Ascending aorta (tissue), 2 donors: ENCODE data around the gene IRF9. TPM values are rescaled to one million over a fixed set of nuclear protein-coding genes. Genes with fewer than 3 reads are reported as not detected.

Experiments
- DNase-seq, 2 donors: peaks; one replicate each; pipeline ENCODE4 v3.0.0-alpha.2; 2019; ENCODE audit warnings: low spot score in 2 of 2
- H3K27ac ChIP-seq, 2 donors: fragments of 200-600 bp; sonication (generic); one replicate each; pipeline ENCODE4 v1.5.1; 2016 to 2017; ENCODE audit warnings: mild to moderate bottlenecking in 1 of 2
- H3K27me3 ChIP-seq: fragments of 200-600 bp; sonication (generic); one replicate; pipeline ENCODE4 v1.5.1; 2017
- H3K36me3 ChIP-seq, 2 donors: fragments of 200-600 bp; sonication (generic); one replicate each; pipeline ENCODE4 v1.5.1; 2016
- H3K4me1 ChIP-seq, 2 donors: fragments of 200-600 bp; sonication (generic); one replicate each; pipeline ENCODE4 v1.5.1; 2016 to 2017; ENCODE audit warnings: mild to moderate bottlenecking in 1 of 2
- H3K4me3 ChIP-seq, 2 donors: fragments of 200-600 bp; sonication (generic); one replicate each; pipeline ENCODE4 v1.5.1; 2016 to 2017; ENCODE audit warnings: mild to moderate bottlenecking in 1 of 2
- H3K9me3 ChIP-seq, 2 donors: fragments of 200-600 bp; sonication (generic); one replicate each; pipeline ENCODE4 v1.5.1; 2016
- CTCF ChIP-seq, 3 experiments: fragments of 200-600 bp in 2 of 3; fragments of 450-650 bp in 1 of 3; sonication (generic) in 2 of 3; IDR thresholded peaks; one replicate each; pipeline ENCODE4 v1.5.1; 2016 to 2019; ENCODE audit warnings: antibody characterized with exemption in 3 of 3, mild to moderate bottlenecking in 1 of 3, moderate library complexity in 1 of 3
- intact Hi-C: fragments of 100-400 bp; cut with DNase I; formaldehyde crosslinking; loops from one replicate; pipeline ENCODE4 v1.15.1; 2023
- total RNA-seq: library from RNA; depleted of rRNA; stranded (reverse); fragments of >200 nt; gene quantifications from one replicate; pipeline ENCODE4 v1.1.0, GENCODE V29; 2016

The IRF9 gene
- total RNA-seq, 1 donor from 2014 or later: 24.7 TPM

- peak; percentile 95 to 99 for DNase-seq
- Histone ChIP-seq H3K27me3 (no peaks in the 10 kb centered on the region), H3K36me3 (peaks cover 28 to 33% of the 10 kb centered on the region in 2 donors), H3K4me1 (peaks cover 21 to 23% of the 10 kb centered on the region in 2 donors), H3K27ac (peak within 1 kb of the TSS; percentile 75 to 90), H3K9me3 (no peaks in the 10 kb centered on the region), H3K4me3 (peak within 1 kb of the TSS; percentile 76 to 100)
- TF ChIP-seq CTCF (IDR thresholded peaks at IDR 0.05): no peak
- intact Hi-C loops: loop anchor here (1.0 to 10.0 kb wide), 6 partner anchors 14 to 842 kb away; partner anchors contain the start of genes BCL2L2, GMPR2, IPO4 and IRF9
Measured at GRCh38 chr14:24146978-24147760, 13.9 kb upstream of the IRF9 start, which contains the start of gene RNF31. TSS of gene RNF31 (plus strand) at chr14:24147498. CDS start at chr14:24147699, 201 bp downstream.

GRCh38 chr14:24147761-24148428 lies 13.2 kb upstream of the IRF9 start:
- peaks cover 20 to 22% of the 10 kb centered on the region in 2 donors for H3K4me1 ChIP-seq
- DNase-seq: peak in 1 of 2 donors; percentile 63
- H3K4me3 ChIP-seq: peak overlapping the region; percentile 76 to 100
- no peaks in the 10 kb centered on the region for H3K9me3 ChIP-seq
- intact Hi-C loops: loop anchor here (1.0 to 10.0 kb wide), 6 partner anchors 13 to 843 kb away; partner anchors contain the start of genes BCL2L2, GMPR2, IPO4 and IRF9
- H3K27me3 ChIP-seq: no peaks in the 10 kb centered on the region
- H3K36me3 ChIP-seq: peaks cover 28 to 41% of the 10 kb centered on the region in 2 donors
- no peak for TF ChIP-seq CTCF (IDR thresholded peaks at IDR 0.05)
- peak overlapping the region; percentile 75 to 90 for H3K27ac ChIP-seq

GRCh38 chr14:24149302-24149969 lies 11.6 kb upstream of the IRF9 start:
- no peaks in the 10 kb centered on the region for H3K9me3 ChIP-seq
- no peak for TF ChIP-seq CTCF (IDR thresholded peaks at IDR 0.05)
- H3K27me3 ChIP-seq: no peaks in the 10 kb centered on the region
- H3K4me1 ChIP-seq: peaks cover 20 to 22% of the 10 kb centered on the region in 2 donors
- no peak overlapping the region for H3K27ac ChIP-seq
- no peak overlapping the region for H3K4me3 ChIP-seq
- intact Hi-C loops: loop anchor here (5.0 to 10.0 kb wide), 2 partner anchors 83 to 845 kb away; partner anchors contain the start of genes BCL2L2, GMPR2, NEDD8 and PPP1R3E
- H3K36me3 ChIP-seq: peaks cover 32 to 55% of the 10 kb centered on the region in 2 donors
- no peak for DNase-seq

- no peak overlapping the region for H3K27ac ChIP-seq
- no peak overlapping the region for H3K4me3 ChIP-seq
- no peaks in the 10 kb centered on the region for H3K27me3 ChIP-seq
- intact Hi-C loops: no loop called here
- peaks cover 18 to 22% of the 10 kb centered on the region in 2 donors for H3K4me1 ChIP-seq
- no peak for TF ChIP-seq CTCF (IDR thresholded peaks at IDR 0.05)
- H3K36me3 ChIP-seq: peaks cover 38 to 61% of the 10 kb centered on the region in 2 donors
- H3K9me3 ChIP-seq: no peaks in the 10 kb centered on the region
- DNase-seq: no peak
Measured at GRCh38 chr14:24150061-24150460, 11.0 kb upstream of the IRF9 start.

- TF ChIP-seq CTCF (IDR thresholded peaks at IDR 0.05): no peak
- H3K4me3 ChIP-seq: no peak overlapping the region
- no peak overlapping the region for H3K27ac ChIP-seq
- peaks cover 43 to 66% of the 10 kb centered on the region in 2 donors for H3K36me3 ChIP-seq
- intact Hi-C loops: no loop called here
- H3K9me3 ChIP-seq: no peaks in the 10 kb centered on the region
- H3K4me1 ChIP-seq: peaks cover 14 to 17% of the 10 kb centered on the region in 2 donors
- H3K27me3 ChIP-seq: no peaks in the 10 kb centered on the region
- DNase-seq: no peak
Measured at GRCh38 chr14:24150567-24150966, 10.5 kb upstream of the IRF9 start.
